GM19035 (cell line): ENCODE data around the gene TRIM47.

Source experiments
- ATAC-seq: cut with Tn5 transposase; IDR thresholded peaks from one replicate; pipeline ENCODE4 v1.9.1; 2021; ENCODE audit not compliant: unreplicated experiment

The TRIM47 gene, protein sequence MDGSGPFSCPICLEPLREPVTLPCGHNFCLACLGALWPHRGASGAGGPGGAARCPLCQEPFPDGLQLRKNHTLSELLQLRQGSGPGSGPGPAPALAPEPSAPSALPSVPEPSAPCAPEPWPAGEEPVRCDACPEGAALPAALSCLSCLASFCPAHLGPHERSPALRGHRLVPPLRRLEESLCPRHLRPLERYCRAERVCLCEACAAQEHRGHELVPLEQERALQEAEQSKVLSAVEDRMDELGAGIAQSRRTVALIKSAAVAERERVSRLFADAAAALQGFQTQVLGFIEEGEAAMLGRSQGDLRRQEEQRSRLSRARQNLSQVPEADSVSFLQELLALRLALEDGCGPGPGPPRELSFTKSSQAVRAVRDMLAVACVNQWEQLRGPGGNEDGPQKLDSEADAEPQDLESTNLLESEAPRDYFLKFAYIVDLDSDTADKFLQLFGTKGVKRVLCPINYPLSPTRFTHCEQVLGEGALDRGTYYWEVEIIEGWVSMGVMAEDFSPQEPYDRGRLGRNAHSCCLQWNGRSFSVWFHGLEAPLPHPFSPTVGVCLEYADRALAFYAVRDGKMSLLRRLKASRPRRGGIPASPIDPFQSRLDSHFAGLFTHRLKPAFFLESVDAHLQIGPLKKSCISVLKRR

DNA sequence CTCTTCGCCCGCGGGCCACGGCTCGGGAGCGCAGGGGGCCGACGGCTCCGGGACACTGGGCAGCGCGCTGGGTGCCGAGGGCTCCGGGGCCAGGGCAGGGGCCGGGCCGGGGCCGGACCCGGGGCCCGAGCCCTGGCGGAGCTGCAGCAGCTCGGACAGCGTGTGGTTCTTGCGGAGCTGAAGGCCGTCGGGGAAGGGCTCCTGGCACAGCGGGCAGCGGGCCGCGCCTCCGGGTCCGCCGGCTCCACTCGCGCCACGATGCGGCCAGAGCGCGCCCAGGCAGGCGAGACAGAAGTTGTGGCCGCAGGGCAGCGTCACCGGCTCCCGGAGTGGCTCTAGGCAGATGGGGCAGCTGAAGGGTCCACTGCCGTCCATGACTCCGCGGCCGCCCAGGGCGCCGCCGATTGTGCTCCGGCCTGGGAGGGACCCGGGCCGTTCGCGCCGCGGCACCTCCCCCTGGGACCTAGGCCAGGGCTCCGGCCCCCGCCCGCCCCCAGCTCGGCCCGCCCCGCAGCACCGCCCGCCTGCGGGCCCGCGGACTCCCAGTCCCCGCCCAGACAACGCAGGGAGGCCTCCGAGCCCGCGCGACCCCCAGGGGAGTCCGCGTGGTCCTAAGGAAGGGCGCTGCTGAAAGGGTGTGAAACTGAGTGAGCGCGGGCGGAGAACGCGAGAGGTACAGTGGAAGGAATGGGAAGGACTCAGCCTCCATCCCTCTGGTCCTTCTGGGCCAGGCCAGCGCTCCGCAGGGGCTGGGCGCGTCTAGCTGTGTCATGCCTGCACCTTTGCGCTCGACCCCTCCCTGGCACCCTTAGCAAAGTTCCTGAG lies at the start of gene TRIM47:
Gene TRIM47, minus strand, starts transcription at position 408 of the 825 bp plus-strand sequence. Its CDS starts 33 bp downstream, at position 375.
- no peak for ATAC-seq

DNA sequence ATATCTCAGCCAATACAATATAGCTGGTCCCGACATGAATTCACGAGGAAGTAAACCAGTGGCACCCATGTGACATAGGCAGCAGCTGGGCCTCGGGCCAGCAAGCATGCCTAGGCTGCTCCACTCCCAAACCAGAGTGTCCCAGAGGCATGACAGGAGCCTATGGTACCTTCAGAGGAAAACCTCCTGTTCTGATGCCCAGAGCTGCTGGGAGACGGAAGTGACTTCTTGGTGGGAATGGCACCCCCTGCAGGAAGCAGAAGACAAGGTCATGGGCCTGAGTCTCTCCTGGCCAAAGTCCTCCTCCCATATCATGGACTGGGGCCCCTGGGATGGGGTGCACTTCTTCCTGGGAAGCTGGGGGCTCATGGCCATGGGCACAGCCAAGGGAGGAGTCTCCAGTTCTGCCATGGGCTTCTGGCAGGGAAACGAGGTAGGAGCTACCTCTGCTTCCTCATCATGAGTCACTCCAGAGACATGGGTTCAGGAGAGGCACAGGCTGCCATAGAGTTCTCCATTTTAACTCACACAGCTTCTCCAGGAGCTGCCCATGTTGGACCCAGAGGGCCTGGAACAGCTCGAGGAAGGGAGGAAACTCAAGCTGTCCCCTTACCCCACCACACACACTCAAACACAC lies 49.0 kb upstream of the TRIM47 start:
- ATAC-seq = no peak

DNA sequence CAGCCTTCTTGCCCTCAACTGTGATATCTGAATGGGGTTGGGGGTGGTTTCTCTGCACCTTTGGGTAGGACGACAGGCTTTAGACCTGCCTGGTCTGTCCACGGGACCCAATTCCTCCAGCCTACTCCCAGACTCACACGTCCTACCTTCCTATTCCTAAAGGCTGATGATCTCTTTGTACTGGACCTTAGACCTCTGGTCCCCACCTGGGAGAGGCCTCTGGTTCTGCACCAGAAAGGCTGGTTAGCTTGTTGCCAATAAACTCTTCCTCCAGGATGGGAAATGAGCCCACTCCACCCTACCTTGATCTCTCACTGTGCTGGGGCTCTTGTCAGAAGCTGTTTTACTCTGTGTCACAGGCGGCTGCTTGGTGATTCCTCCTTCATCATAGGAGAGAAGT lies 48.1 kb upstream of the TRIM47 start:
- ATAC-seq = no peak

DNA sequence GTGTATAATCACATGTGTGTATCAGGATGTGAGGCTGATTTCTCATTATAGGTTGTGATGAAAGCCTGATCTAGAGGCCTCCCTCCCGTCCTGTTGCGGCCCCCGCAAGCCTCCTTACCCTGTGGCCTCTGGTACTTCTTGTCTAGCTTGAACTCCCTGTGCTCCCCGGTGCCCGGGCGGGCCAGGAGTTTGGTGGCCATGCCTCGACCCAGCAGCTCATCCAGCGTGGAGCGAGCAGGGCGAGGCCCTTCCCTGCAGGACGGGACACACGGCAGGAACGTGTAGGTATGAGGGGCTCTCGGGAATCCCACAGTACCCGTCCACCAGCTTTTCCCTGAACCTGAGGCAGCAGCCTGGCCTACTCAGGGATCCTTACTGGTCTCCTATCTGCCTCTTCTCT lies 47.5 kb upstream of the TRIM47 start:
- ATAC-seq = no peak

DNA sequence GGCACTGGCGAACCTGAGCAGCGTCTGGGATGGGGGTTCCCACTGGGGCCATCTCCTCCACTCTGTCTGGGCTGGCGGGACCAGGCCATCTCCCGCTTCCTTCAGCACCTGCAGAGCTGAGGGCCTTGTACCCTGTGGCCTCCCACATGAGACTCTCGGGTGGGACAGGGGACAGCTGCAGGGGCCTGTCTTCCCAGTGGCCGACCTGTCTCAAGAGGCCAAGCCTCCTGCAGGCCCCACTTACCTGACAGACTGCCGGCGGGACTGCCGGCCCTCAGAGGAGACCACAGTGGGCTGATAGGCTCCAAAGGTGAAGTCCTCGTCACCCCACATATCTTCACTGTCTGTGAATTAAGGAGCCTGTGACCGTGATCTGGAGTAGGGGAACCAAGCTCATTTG lies 46.7 kb upstream of the TRIM47 start:
- ATAC-seq = no peak

DNA sequence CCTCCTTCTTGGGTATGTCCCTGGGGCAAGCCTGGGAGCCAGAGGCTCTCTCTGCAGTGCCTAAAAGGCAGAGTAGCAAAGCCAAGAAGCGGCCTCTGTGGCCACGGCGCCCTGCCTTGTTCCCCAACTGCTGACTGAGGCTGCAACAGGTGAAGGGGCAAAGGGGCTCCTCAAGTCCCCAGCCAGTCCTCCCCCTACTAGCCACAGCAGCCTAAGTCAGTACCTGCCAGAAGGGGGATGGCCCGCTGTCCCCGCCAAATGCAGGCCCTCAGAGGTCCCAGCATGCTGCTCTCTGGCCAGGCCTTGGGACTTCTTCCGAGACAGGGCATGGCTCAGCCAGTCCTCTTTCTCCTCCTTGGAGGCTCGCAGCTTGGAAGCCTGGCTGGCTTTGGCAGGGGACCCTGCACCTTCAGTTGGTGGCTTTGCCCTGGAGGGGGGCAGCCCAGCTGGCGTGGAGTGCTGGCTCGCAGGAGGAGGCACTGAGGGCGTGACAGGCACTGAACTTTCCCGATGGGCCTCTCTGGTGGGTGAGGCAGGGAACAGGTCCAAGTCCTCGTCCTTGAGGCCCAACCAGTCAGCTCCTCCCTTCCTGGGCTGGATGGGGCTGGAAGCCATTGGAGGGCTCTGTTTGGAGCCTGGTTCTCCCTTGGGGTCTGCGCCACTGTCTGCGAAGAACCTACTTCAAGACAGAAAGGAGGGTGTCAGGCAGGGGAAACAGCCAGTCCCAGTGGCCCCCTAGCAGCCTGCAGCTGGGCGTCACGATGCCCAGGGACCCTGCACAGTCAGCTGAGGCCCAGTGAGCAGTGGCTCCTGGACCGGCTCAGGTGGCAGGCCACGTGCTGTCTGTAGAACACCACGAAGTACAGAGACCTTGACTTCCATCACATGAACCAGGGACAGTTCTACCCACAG lies 44.8 kb upstream of the TRIM47 start:
- ATAC-seq = no peak

DNA sequence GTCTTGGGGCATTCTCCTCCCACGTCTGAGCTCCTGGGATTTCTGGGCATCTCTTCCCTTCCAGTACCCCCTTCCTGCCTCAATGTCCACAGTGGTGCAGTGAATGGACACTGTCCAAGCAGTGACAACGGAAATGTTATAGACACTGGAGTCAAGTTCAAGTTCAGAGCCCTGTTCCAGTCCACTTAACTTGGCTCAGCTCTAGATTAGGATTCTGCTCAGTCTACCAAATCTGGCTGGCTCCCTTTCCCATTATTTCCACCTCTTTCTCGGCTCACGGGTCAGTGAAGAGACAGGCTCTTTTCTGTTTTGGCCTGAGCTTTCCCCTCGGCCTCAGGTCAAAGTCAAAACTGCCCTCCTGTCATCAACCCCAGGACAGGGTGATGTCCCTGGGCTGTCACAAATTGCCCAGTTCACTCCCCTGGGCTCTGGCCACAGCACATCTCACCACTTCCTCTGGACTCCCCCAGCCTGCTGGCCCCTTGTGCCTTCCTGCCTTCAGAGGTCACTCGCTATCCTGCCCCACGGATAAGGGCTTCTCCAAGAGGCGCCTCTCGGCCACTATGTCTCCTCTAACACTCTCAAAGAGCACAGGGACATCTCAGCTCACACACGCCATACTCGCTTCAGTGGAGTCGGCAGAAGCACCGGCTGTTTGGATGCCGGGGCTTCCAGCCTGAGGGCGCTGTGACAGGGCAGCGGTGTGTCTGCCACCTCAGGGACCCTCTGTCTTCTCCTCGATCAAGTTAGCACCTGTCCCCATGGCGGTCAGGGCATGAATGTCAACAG lies 44.0 kb upstream of the TRIM47 start:
- no peak for ATAC-seq

DNA sequence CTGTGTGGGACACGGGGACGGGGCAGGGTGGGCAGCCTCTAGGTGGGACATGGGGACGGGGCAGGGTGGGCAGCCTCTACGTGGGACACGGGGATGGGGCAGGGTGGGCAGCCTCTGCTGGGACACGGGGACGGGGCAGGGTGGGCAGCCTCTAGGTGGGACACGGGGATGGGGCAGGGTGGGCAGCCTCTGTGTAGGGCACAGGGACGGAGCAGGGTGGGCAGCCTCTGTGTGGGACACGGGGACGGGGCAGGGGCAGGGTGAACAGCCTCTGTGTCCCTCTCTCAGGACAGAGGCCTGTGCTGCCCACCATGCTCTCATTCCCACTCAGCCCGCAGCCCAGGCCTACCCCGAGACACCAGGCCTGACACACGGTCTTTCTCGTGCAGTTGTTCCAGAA lies 43.2 kb upstream of the TRIM47 start:
- ATAC-seq = no peak

DNA sequence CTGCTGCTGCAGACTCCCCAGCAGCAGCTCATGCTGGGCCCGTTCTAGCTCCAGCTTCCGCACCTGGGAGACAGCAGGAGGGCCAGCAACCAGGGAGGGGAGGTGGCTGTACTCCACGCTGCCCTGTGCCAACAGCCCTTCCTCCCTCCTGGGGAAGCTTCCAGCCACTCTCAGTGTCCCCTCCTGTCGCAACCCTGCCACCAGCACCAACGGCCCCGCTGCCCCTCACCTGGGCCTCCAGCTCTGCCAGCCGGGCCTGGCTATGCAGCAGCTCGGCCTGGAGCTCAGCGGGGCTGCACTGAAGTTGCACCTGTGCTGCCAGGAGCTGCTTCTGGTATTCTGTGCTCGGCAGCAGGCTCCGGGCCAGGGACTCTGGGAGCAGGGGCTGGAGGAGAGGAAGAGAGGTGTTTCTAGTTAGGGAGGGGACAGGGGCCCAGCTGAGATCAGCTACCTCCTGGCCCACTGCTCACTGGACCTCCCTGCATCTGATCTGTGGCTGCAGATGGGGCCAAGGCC lies 41.7 kb upstream of the TRIM47 start:
- ATAC-seq = no peak

DNA sequence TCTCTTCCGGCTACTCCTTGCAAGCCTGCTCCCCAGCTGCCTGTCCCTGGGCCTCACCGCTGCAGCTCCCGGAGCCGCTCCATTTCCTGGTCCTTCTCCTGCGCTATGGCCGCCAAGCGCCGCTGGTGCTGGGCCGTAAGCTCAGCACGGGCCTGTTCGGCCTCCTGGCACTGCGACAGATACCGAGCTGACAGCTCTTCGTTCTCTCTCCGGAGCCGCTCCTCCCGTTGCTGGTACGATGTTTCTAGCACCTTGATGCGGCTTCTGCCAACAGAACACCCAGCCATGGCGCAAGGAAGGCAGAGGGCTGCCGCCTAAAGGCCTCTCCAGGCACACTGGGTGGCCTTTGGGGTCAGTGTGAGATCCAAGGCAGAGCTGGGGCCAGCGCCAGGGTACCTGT lies 41.2 kb upstream of the TRIM47 start:
- no peak for ATAC-seq

DNA sequence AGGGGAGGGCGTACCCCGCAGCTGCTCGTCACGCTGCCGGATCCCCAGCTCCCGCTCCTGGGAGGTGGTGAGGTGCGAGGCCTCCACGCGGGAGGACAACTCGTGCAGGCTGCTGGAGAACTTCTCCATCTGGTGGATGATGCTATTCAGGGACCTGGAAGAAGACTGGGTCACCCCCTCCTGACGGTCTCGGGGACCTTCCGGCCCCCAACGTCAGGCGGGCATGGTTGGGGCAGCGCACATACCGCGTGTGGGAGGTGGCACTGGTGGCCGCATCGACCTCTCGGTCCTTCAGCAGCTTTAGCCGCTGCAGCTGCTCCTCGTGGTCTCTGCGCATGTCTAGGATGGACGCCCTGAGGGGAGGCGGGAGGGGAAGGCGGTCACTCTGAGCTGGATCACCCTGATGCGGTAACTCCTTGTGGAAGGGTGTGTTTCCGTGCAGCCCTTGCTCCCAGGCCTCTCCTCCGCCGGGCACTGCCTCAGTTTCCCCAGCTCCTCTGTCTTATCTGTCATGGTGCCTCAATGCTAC lies 39.6 kb upstream of the TRIM47 start:
- no peak for ATAC-seq

DNA sequence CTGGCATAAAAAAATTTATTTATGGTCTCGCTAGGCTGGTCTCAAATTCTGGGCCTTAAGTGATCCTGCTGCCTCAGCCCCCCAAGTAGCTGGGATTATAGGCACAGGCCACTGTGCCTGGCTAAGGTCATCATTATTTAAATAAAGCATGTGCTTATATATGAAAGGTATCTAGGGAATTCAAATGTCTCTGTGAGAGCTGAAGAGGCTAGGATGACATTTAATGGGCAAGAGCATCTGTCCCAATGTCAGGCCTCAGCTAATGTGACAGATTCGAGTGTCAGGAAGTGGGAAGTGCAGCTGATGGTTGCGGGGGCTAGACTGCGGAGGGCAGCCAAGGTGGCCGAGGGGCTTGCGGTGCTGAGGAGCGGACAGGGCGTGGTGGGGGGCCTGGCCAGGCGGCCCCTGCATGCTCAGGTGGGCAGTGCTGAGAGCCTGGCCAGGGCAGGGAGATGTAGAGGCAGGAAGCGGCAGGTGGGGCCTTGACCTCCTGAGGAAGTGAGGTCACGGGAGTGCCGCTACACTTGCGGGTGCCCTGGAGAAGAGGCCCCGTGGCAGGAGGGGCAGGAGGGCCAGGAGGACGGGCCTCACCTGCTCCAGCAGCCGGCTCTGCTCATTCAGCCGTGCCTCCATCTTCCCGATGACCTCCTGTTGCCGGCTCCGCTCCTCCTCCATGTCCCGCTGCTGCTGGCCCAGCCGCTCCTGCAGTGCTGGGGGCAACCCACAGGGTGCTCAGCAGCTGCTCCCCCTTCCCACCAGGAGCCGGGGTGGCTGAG lies 38.9 kb upstream of the TRIM47 start:
- no peak for ATAC-seq

DNA sequence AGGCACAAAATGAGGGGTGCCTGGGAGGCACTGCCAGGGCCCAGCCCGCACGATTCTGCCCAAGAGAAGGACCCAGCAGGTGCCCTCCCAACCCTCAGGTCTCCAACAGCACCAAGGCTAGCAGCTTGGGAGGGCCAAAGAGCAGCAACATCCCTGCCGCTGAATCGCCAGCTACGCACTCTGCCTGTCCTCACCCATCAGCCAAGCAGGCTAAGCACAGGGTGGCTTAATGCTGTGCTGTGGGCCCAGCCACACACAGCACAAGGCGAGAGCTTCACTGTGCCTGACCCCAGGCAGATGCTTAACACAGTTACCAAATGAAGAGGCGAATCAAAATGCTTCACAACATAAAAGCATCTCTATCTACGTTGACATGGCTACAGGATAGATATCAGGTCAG lies 36.9 kb upstream of the TRIM47 start:
- no peak for ATAC-seq

DNA sequence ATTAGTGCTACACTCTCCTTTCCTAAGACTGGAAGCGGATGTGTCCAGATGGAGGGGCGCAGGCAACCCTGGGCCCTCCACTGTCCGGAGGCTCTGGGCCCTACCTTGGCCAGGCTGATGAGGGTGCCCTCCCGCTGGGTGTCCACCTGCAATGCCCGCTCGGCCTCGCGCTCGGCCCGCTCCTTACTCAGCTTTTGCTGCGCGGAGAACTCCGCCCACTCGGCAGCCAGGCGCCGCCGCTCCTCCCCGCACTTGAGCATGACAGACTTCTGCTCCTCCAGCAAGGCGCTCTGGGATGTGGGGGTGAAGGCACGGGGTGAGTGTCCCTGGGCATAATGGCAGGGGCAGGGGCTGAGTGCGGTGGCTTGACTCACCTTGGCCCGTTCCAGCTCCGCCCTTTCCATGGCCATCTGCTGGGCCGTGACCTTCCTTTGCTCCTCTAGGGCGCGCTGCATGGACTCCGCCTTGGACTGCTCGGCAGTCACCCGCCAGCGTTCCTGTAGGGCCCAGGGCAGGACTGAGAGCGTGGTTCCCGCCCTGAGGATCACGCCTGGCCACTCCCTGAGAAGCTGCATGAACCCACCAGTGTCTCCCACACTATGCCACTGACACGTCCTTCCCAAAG lies 36.4 kb upstream of the TRIM47 start:
- no peak for ATAC-seq

DNA sequence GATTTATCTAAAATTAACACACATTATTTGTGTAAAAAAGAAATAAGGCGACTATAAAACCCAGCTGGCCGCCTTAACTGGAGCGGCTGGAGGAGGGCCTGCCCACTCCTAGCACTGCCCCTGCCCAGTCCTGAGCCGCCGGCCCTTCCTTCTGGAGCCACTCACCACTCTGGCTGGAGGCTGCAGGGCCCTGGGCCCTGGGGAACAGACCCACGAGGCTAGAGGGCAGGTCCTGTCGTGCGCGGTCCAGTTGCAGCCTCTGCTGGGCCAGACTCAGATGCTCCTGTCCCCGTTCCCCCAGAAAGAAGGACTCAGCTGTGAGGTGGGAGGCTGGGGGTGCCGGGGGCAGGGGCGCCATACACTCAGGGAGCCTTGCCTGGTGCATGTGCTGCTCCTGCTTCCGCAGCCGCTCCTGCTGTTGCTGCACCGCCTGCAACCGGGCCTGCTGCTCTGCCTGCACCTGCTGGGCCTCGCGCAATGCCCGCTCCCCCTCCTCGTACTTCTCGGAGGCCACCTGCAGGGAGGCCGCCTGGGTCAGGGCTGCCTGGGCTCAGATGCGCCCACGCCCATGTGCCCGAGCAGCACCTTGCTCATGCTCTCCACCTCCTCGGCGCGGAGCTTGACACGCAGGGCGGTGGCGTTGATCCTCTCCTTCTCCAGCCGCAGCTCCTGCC lies 35.3 kb upstream of the TRIM47 start:
- no peak for ATAC-seq

DNA sequence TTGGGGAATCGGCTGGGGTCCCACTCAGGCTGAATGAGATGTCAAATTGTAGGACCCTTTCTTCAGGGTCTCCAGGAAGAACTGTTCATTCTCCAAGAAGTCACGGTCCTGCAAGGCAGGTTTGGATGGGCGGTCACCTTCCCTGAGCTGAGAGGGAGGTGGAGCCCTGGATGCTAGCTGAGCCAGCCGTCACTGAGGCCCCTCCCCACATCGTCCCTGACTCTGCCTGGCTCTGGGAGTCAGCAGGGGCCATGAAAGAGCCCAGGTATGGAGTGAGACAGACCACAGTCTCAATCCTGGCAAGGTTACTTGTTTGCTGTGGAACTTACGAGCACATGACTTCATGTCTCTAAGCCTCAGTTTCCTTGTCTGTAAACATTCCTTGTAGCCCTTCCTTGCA lies 32.3 kb upstream of the TRIM47 start:
- ATAC-seq = no peak

DNA sequence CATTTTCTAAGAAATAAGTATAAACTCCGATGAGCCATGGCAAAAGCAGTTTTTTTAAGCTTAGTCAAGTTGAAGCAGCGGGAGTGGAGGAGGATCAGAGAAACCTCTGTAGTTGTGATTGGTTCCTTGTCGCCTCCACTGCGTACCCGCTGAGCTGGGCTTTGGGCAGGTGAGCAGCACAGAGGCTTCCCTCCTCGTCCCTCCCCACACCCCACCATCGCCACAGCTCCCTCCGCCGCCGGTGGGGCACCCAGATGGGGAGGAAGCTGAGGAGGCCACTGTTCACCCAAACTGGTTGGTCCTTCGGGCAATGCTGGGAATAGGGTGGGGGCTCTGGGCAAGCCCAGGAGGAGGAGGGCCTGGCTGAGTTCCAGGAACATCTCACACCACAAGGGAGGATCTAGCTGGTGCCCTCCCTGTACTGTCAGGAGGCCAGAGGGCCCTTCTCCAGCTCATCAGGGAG lies 31.5 kb upstream of the TRIM47 start:
- ATAC-seq = no peak
